Erythroblast (primary cell): ENCODE measurements around the gene CASP3.

Source experiments
- GATA1 ChIP-seq: IDR thresholded peaks from 2 replicates; pipeline ENCODE4 v1.6.1; 2011; ENCODE audit warnings: low read depth, mild to moderate bottlenecking, control low read depth, low read length, moderate library complexity
- POLR2A ChIP-seq: IDR thresholded peaks from 2 replicates; pipeline ENCODE4 v1.6.1; 2011; ENCODE audit warnings: mild to moderate bottlenecking, low read length

GRCh38 chr4:184664445-184665210 lies 15.4 kb upstream of the CASP3 start:
- no peak for TF ChIP-seq POLR2A
- TF ChIP-seq GATA1 = no peak
